ENCODE measurements around the gene NMB. TPM values are rescaled to one million over a fixed set of nuclear protein-coding genes. Genes with fewer than 3 reads are reported as not detected.

The NMB gene
- polyA plus RNA-seq, 3 donors from 2014 or later = 3.2 to 10.8 (median 10.0) TPM

- Mint-ChIP-seq H3K4me3 (no peak overlapping the region), H3K27ac (peak overlapping the region in 1 of 6 donors; percentile 37), H3K4me1 (no peaks in the 10 kb centered on the region), H3K27me3 (ENCODE audit: low read depth in 3 of 3) (no peaks in the 10 kb centered on the region), H3K36me3 (peaks cover 30 to 48% (median 47%) of the 10 kb centered on the region in 3 donors), H3K9me3 (peaks cover 2 to 24% (median 22%) of the 10 kb centered on the region in 6 donors)
- no peak for DNase-seq
Measured at GRCh38 chr15:84624359-84624758, 33.6 kb downstream of the NMB start.

GRCh38 chr15:84621358-84621979 lies 36.5 kb downstream of the NMB start:
- Mint-ChIP-seq H3K36me3 (peaks cover 30 to 50% (median 47%) of the 10 kb centered on the region in 3 donors), H3K4me1 (no peaks in the 10 kb centered on the region)
- no peak for DNase-seq

DNA sequence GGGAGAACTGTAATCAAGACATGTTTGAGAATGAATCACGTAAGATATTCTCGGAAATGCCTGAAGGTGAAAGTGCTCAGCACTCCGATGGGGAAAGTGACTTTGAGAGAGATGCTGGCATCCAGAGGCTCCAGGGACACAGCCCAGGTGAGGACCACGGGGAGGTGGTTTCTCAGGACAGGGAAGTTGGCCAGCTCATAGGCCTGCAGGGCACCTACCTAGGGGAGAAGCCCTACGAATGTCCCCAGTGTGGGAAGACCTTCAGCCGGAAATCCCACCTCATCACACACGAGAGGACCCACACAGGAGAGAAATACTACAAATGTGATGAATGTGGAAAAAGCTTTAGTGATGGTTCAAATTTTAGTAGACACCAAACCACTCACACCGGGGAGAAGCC lies 37.4 kb downstream of the NMB start:
- Mint-ChIP-seq H3K27ac (no peak overlapping the region), H3K27me3 (ENCODE audit: low read depth in 3 of 3) (no peaks in the 10 kb centered on the region), H3K9me3 (peaks cover 2 to 24% (median 22%) of the 10 kb centered on the region in 6 donors), H3K4me1 (no peaks in the 10 kb centered on the region), H3K4me3 (no peak overlapping the region), H3K36me3 (peaks cover 30 to 53% (median 46%) of the 10 kb centered on the region in 3 donors)
- DNase-seq = no peak

More at GRCh38 chr15:84621358-84621979, 36.5 kb downstream of the NMB start:
- H3K9me3 Mint-ChIP-seq = peaks cover 2 to 24% (median 22%) of the 10 kb centered on the region in 6 donors
- H3K27ac Mint-ChIP-seq = no peak overlapping the region
- no peak overlapping the region for H3K4me3 Mint-ChIP-seq
- no peaks in the 10 kb centered on the region for H3K27me3 Mint-ChIP-seq (ENCODE audit: low read depth in 3 of 3)

DNA sequence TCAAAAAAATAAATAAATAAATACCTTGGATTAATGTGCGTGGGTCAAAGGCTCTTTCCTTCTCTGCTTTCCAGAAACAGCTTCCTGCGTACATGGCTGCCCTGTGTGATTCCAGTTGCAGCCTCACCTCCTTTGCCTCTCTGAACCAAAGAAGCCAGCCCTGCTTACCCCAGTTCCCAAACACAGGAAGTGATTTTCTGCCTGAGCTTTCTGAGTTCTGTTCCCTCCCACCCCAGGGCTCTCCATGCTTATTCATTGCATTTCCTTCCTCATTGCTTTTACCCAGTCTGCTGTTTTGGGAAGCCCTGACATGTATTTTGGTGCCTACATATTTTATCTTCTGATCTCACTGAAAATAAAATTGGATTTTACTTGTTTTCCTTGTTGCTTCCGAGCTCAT lies 41.8 kb downstream of the NMB start:
- H3K27ac Mint-ChIP-seq = peak overlapping the region in 1 of 6 donors; percentile 51
- DNase-seq = no peak
- H3K27me3 Mint-ChIP-seq (ENCODE audit: low read depth in 3 of 3) = peaks cover 0 to 1% (median 0%) of the 10 kb centered on the region in 3 donors
- peaks cover 13 to 26% (median 24%) of the 10 kb centered on the region in 3 donors for H3K36me3 Mint-ChIP-seq
- H3K4me1 Mint-ChIP-seq = peaks cover 0 to 5% of the 10 kb centered on the region in 2 donors
- no peak overlapping the region for H3K4me3 Mint-ChIP-seq
- peaks cover 0 to 12% (median 11%) of the 10 kb centered on the region in 6 donors for H3K9me3 Mint-ChIP-seq

- Mint-ChIP-seq H3K27ac (no peak overlapping the region), H3K36me3 (peaks cover 3 to 20% (median 11%) of the 10 kb centered on the region in 3 donors), H3K4me3 (no peak overlapping the region), H3K27me3 (ENCODE audit: low read depth in 3 of 3) (peaks cover 0 to 4% (median 1%) of the 10 kb centered on the region in 3 donors), H3K4me1 (peaks cover 0 to 8% of the 10 kb centered on the region in 2 donors), H3K9me3 (no peaks in the 10 kb centered on the region)
- DNase-seq = no peak
Measured at GRCh38 chr15:84611631-84612030, 46.4 kb downstream of the NMB start.

- no peaks in the 10 kb centered on the region for H3K9me3 Mint-ChIP-seq
Measured at GRCh38 chr15:84609818-84610525, 48.0 kb downstream of the NMB start.

DNA sequence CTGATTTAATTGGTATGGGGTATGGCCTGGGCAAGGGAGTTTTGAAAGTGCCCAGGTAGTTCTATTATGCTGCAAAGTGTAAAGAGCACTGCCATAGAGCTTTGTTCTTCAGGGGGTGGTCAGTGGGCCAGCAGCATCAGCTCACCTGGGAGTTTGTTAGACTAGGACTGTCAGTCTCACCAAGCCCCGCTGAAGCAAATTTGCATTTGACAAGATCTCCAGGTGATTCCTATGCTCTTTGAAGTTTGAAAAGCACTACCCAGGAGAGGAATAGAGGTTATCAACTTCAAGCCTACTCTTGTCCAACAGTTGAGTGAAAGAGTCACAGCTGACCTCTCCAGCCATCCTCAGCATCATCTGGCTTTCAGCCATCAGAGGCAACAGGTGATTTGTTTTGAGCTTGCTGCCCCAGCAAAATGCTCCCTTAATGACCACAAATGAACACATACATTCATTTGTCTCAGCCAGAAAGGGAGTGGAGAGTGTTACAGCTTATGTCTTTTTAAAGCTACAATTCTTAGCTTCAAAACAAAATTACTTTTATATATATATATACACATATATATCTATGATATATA lies 49.2 kb downstream of the NMB start:
- Mint-ChIP-seq H3K4me1 (peaks cover 11 to 31% of the 10 kb centered on the region in 2 donors), H3K27me3 (ENCODE audit: low read depth in 3 of 3) (peaks cover 0 to 4% (median 1%) of the 10 kb centered on the region in 3 donors), H3K4me3 (no peak overlapping the region), H3K36me3 (peaks cover 6 to 31% (median 12%) of the 10 kb centered on the region in 3 donors), H3K9me3 (no peaks in the 10 kb centered on the region), H3K27ac (peak overlapping the region in 1 of 6 donors; percentile 11)
- DNase-seq = no peak

More at GRCh38 chr15:84609818-84610525, 48.0 kb downstream of the NMB start:
- DNase-seq = no peak
- Mint-ChIP-seq H3K27ac (no peak overlapping the region), H3K4me1 (peaks cover 9 to 25% of the 10 kb centered on the region in 2 donors), H3K36me3 (peaks cover 6 to 27% (median 16%) of the 10 kb centered on the region in 3 donors), H3K27me3 (ENCODE audit: low read depth in 3 of 3) (peaks cover 0 to 4% (median 1%) of the 10 kb centered on the region in 3 donors), H3K4me3 (no peak overlapping the region)

GRCh38 chr15:84606653-84607120 lies 51.3 kb downstream of the NMB start:
- DNase-seq = no peak
- Mint-ChIP-seq H3K4me3 (peak overlapping the region in 1 of 5 donors; percentile 16), H3K9me3 (no peaks in the 10 kb centered on the region), H3K36me3 (peaks cover 6 to 31% (median 9%) of the 10 kb centered on the region in 3 donors), H3K4me1 (peaks cover 14 to 27% of the 10 kb centered on the region in 2 donors), H3K27me3 (ENCODE audit: low read depth in 3 of 3) (peaks cover 0 to 4% (median 1%) of the 10 kb centered on the region in 3 donors), H3K27ac (peak overlapping the region in 2 of 6 donors; percentile 65 to 96)

DNA sequence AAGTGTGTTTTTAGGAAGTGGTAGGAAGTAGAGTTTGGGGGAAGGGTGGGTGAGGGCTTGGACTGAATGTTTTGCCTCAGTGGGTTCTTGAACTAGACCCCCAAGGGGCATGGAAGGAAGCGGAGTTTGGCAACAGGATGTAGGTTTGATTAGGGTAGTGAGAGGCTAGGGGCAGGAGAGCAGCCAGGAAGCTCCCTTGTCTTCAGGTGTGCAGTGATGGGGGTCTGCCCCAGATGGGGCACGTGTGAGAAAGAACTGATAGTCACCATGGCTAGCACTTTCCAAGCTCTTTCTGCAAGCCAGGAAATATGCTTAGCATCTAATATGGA lies 52.5 kb downstream of the NMB start:
- no peak for DNase-seq
- no peaks in the 10 kb centered on the region for H3K9me3 Mint-ChIP-seq
- peaks cover 19 to 30% of the 10 kb centered on the region in 2 donors for H3K4me1 Mint-ChIP-seq
- H3K4me3 Mint-ChIP-seq = peak overlapping the region in 1 of 5 donors; percentile 77
- H3K27ac Mint-ChIP-seq = peak overlapping the region in 4 of 6 donors; percentile 12 to 96 (median 55)
- peaks cover 6 to 31% (median 8%) of the 10 kb centered on the region in 3 donors for H3K36me3 Mint-ChIP-seq
- peaks cover 3 to 4% (median 4%) of the 10 kb centered on the region in 3 donors for H3K27me3 Mint-ChIP-seq (ENCODE audit: low read depth in 3 of 3)

Other genes starting within 250 kb of the NMB start
- gene ZSCAN2, start 57.2 kb downstream of the NMB start, polyA plus RNA-seq = 10 to 100 TPM in 1 of 3 donors, 1 to 10 TPM in 2; 5.8 to 14.7 (median 6.8) TPM
- gene WDR73, start 3.9 kb downstream of the NMB start, polyA plus RNA-seq = 10 to 100 TPM; 11.4 to 22.5 (median 17.0) TPM
- gene SEC11A, start 57.9 kb upstream of the NMB start, polyA plus RNA-seq = 100 to 1,000 TPM; 173 to 210 (median 188) TPM
- gene ZNF592, start 90.4 kb upstream of the NMB start, polyA plus RNA-seq = 1 to 10 TPM; 2.1 to 10.0 (median 2.4) TPM
- gene ALPK3, start 159.2 kb upstream of the NMB start, polyA plus RNA-seq = not detected
- not detected for gene SLC28A1, start 226.5 kb upstream of the NMB start, polyA plus RNA-seq

All from immature natural killer cell (primary cell).